Stimulated activated CD4-positive, alpha-beta T cell treated with anti-CD3 and anti-CD28 coated beads, TNF-alpha, amount 100 ng/mL, for 48 hours (primary cell): Measurements from ENCODE around the gene NOCT.
A peak's percentile ranks its signal among the peaks of the same experiment; 100 is the strongest.
"Not testable (repeated sequence)": the region's sequence is repeated elsewhere in the genome, so short reads cannot be mapped to it uniquely, and the experiment has no call there.

Experiments
- DNase-seq, 3 donors: peaks; one replicate each; pipeline ENCODE4 v3.0.0-alpha.2; 2020; ENCODE audit warnings: low read depth in 3 of 3

NOCT gene

GRCh38 chr4:139011225-139011950 is 4.2 kb upstream of the NOCT start:
- no peak for DNase-seq

- peak in 2 of 3 donors; percentile 8 to 16 for DNase-seq
Measured at GRCh38 chr4:139014371-139015268, 961 bp upstream of the NOCT start.

GRCh38 chr4:139015948-139016471 is 429 bp downstream of the NOCT start:
- peak; percentile 11 to 33 (median 26) for DNase-seq

- DNase-seq, result no peak
Measured at GRCh38 chr4:139017861-139018260, 2.3 kb downstream of the NOCT start.

DNA sequence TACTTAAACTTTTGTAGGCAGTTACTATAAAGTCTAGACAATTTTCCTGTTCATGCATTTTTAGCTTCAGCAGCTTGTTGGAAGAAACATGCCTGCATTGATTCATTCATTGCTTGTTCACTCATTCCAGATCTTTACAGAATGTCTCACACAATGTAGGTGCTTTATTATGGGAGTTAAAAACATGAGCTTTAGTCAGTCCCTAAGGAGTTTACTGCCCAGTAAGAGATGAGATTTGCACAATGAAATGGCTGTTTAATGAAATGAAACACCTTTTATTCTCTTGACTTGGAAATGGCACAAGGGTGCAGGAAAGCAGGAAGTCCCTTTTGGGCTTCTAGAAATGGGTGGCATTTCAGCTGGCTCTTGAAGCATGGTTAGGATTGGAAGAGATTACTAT is 2.9 kb downstream of the NOCT start:
- no peak for DNase-seq

DNA sequence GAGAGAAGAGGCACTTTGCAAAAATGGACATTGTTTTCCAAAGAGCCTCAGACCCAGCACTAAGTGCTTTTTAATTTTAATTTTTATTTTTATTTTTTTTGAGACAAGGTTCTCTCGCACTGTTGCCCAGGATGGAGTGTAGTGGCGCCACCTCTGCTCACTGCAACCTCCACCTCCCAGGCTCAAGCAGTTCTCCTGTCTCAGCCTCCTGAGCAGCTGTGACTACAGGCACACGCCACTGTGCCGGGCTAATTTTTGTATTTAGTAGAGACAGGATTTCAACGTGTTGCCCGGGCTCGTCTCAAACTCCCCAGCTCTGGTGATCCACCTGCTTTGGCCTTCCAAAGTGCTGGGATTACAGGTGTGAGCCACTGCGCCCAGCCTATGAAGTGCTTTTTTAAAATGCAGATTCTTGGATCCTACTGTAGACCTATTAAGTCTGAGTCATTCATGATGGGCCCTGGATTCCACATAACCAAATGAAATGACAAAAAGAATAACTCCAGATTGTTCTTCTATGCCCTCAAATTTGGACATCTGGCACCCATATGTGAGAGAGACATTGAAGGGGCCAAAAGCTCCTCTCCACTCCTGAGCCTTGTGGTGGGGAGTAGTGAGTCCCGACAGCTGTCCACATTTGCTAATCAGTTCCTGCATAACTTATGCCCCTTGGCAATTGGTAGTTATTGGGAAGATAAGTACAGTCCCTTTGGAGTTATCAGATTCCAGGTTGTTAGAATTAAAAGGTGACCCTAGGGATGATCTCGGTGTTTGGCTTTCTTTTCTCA is 3.6 kb downstream of the NOCT start:
- no peak for DNase-seq

GRCh38 chr4:139020384-139020783 is 4.8 kb downstream of the NOCT start:
- no peak for DNase-seq

DNA sequence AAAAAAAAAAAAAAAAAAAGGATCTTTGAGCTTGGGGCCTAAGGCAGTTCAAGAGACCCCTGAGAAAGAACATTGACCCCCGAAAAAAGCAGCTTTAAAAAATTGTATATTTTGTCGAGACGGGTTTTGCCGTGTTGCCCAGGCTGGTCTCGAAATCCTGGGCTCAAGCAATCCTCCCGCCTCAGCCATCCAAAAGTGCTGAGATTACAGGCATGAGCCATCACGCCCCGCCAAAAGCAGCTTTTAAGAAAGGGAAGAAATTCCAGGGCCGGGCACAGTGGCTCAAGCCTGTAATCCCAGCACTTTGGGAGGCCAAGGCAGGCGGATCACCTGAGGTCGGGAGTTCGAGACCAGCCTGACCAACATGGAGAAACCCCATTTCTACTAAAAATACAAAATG is 5.5 kb downstream of the NOCT start:
- DNase-seq, result not testable (repeated sequence)

- DNase-seq, result no peak
Measured at GRCh38 chr4:139022835-139023234, 7.3 kb downstream of the NOCT start.

- DNase-seq, result no peak
Measured at GRCh38 chr4:139024686-139025085, 9.1 kb downstream of the NOCT start.

DNA sequence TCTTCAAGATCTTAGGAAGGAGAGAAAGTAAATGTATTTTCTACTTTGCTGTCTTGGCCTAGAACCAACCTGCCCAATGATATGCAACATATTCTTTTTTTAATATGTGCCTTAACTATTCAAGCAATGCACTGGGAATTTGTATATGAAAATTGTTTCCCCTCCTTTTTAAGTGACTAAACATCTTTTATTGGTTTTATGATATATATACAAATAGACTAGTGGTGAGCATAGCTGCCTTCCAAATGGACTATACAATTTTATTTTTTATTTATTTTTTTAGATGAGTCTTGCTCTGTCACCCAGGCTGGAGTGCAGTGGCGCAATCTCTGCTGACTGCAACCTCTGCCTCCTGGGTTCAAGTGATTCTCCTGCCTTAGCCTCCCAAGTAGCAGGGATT is 10.3 kb downstream of the NOCT start:
- DNase-seq, result no peak

DNA sequence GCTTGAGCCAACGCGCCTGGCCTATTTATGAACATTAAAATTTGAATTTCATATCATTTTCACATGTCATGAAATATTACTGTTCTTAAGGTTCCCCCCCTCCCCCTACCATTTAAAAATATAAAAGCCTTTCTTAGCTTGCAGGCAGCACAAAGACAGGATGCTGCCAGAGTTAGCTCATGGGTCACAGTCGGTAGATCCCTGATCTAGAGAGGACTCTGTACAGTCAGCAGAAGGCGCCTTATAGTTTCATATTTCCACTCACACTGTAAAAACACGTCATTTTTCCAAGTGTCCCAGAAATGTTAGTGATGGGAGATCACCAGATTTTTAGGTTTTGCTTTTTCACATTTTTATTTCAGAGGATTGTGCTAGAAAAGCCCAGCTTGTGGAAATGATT is 12.2 kb downstream of the NOCT start:
- DNase-seq, result no peak

DNA sequence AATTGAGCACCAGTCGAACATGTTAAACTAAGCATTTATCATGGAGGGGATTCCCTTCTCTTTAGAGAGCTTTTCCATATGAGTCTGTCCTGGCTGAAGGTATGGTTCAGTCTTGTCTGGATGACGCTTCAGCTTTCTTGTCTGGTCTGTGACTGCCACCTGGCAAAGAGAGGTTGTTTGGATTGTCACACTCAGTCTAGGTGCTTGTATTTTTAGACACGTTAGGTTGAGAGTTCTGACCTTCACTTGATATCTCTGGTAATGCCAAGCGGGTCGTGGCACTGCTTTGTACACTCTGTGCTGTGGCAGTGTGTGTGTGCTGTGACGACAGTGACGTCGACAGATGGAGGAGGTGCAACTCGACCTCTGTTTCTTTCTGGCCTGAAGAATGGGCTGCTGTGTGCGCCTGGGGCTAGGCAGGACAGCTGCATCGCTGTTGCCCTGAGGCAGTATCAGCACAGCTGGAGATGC is 12.6 kb downstream of the NOCT start:
- no peak for DNase-seq

DNA sequence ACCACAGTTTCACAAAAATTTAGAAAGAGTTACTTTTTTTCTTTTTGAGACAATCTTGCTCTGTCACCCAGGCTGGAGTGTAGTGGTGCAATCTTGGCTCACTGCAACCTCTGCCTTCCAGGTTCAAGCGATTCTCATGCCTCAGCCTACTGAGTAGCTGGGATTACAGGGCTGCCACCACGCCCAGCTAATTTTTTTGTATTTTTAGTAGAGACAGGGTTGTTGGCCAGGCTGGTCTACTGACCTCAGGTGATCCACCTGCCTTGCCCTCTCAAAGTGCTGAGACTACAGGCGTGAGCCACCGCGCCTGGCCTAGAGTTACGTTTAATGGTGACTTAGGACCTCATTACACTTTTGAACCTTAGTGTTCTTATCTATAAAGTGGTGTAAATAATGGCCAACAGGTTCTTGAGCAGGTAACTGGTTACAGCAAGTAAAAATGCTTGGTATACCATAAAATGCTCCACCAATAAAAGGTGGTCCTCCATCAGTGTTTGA is 14.3 kb downstream of the NOCT start:
- not testable (repeated sequence) for DNase-seq

- peak; percentile 34 to 62 (median 44) for DNase-seq
Measured at GRCh38 chr4:139030614-139031235, 15.1 kb downstream of the NOCT start.

GRCh38 chr4:139035650-139036049 is 20.1 kb downstream of the NOCT start:
- no peak for DNase-seq

DNA sequence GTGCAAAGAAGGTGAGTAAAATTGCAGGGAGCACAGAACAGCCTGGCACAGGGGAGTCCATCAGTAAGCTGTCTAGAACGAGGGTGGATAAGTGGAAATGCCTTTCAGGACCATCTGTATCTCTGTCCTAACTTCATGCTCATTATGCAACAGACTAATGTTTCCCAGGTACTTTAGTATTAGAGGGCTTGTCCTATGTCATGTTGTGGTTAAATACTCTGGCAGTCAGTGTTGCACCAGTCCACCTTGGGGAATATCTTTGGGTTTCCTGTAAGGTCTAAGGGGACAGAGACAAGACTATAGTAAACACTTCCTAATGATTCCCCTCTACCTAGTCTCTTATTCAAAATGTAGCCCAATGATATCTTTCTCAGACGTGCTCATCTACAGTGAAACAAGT is 21.3 kb downstream of the NOCT start:
- no peak for DNase-seq

- no peak for DNase-seq
Measured at GRCh38 chr4:139038874-139039443, 23.4 kb downstream of the NOCT start.

GRCh38 chr4:139042981-139043460 is 27.4 kb downstream of the NOCT start:
- DNase-seq, result no peak

GRCh38 chr4:139044291-139044690 is 28.7 kb downstream of the NOCT start:
- DNase-seq, result no peak

GRCh38 chr4:139048026-139048425 is 32.4 kb downstream of the NOCT start:
- no peak for DNase-seq
